Panc1 (cell line): ENCODE data around the gene CDC14B. TPM values are rescaled to one million over a fixed set of nuclear protein-coding genes. Genes with fewer than 3 reads are reported as not detected.

Experiments
- ATAC-seq: fragments of 200-7000 bp; cut with Tn5 transposase; 2 replicates; pipeline ENCODE4 v1.9.1; 2020; ENCODE audit warnings: mild to moderate bottlenecking, moderate library complexity
- BruUV-seq: library from RNA; stranded (reverse); fragments of 400-500 nt; replicated peaks from 2 replicates; lab custom pipeline; 2021; lab: Mats Ljungman, UMichigan
- CTCF ChIA-PET: fragments of 300-600 bp; sonication (Branson Sonifier 250); formaldehyde crosslinking; loops from one replicate; lab custom pipeline; 2022; ENCODE audit warnings: antibody characterized with exemption; lab: Charles Lee
- POLR2A ChIA-PET: fragments of 300-600 bp; sonication (Branson Sonifier 250); formaldehyde crosslinking; loops from one replicate; lab custom pipeline; 2022; ENCODE audit warnings: antibody characterized with exemption; lab: Charles Lee
- DNase-seq: peaks from one replicate; pipeline ENCODE4 v3.0.0-alpha.2; 2010; ENCODE audit warnings: low read depth, low spot score
- H3K27ac ChIP-seq: 2 replicates; pipeline ENCODE4 v1.5.1; 2011; ENCODE audit warnings: mild to moderate bottlenecking, low read length, inconsistent platforms
- H3K27me3 ChIP-seq: fragments of 200-500 bp; sonication (Bioruptor generic); 2 replicates; pipeline ENCODE4 v1.6.0; 2014; ENCODE audit warnings: low read length, inconsistent platforms; ENCODE audit not compliant: control insufficient read depth, insufficient read depth
- H3K36me3 ChIP-seq: fragments of 200-500 bp; sonication (Bioruptor generic); 2 replicates; pipeline ENCODE4 v1.5.1; 2014; ENCODE audit warnings: inconsistent platforms, mild to moderate bottlenecking, low read length, moderate library complexity; ENCODE audit not compliant: control insufficient read depth, insufficient read depth
- H3K4me1 ChIP-seq: 2 replicates; pipeline ENCODE4 v1.5.1; 2011; ENCODE audit warnings: inconsistent platforms, mild to moderate bottlenecking, low read length, moderate library complexity; ENCODE audit not compliant: control insufficient read depth, insufficient read depth
- H3K4me3 ChIP-seq, 2 experiments: 2 replicates each; pipeline ENCODE4 v1.5.1; 2011 to 2012; ENCODE audit warnings: low read depth in 2 of 2, low read length in 2 of 2, mild to moderate bottlenecking in 2 of 2, inconsistent platforms in 1 of 2, moderate library complexity in 1 of 2
- H3K9me3 ChIP-seq: fragments of 200-500 bp; sonication (Bioruptor generic); 2 replicates; pipeline ENCODE4 v1.5.1; 2014; ENCODE audit warnings: low read depth, mild to moderate bottlenecking, inconsistent platforms, low read length, moderate library complexity; ENCODE audit not compliant: control insufficient read depth, insufficient read depth
- POLR2AphosphoS5 ChIP-seq: IDR thresholded peaks from 2 replicates; pipeline ENCODE4 v1.6.1; 2012; ENCODE audit warnings: mild to moderate bottlenecking, low read depth, low read length, moderate library complexity
- REST ChIP-seq, 2 experiments: IDR thresholded peaks; 2 replicates each; pipeline ENCODE4 v1.6.1; 2011 to 2012; ENCODE audit warnings: low read depth in 2 of 2, control low read depth in 1 of 2, low read length in 1 of 2, mild to moderate bottlenecking in 1 of 2, moderate library complexity in 1 of 2; ENCODE audit not compliant: insufficient read depth in 1 of 2
- SIN3A ChIP-seq: IDR thresholded peaks from 2 replicates; pipeline ENCODE4 v1.6.1; 2012; ENCODE audit warnings: low read depth, mild to moderate bottlenecking, low read length, moderate library complexity, borderline replicate concordance; ENCODE audit not compliant: insufficient read depth
- TCF7L2 ChIP-seq: IDR thresholded peaks from 2 replicates; pipeline ENCODE4 v1.6.1; 2011; ENCODE audit warnings: mild to moderate bottlenecking, low read depth, low read length, inconsistent platforms
- in situ Hi-C: cut with HindIII; loops from 2 replicates; pipeline ENCODE4 v1.10.0; 2016; ENCODE audit warnings: low sequenced_read_pairs, low pct_unique_long_range_greater_than_20kb
- intact Hi-C: fragments of 100-400 bp; cut with micrococcal nuclease; formaldehyde crosslinking; loops from one replicate; pipeline ENCODE4 v1.10.0; 2022; ENCODE audit not compliant: unreplicated experiment
- total RNA-seq: library from RNA; stranded (reverse); gene quantifications from one replicate; pipeline ENCODE4 v1.2.1, GENCODE V29; 2021; ENCODE audit not compliant: unreplicated experiment
- TF ChIP-seq, protein P1 (sequence below): fragments of 450-650 bp; IDR thresholded peaks from 2 replicates; pipeline ENCODE4 v1.5.1; 2017; ENCODE audit warnings: mild to moderate bottlenecking

CDC14B gene
- total RNA-seq, 1 experiment from 2014 or later: 11.8 TPM

DNA sequence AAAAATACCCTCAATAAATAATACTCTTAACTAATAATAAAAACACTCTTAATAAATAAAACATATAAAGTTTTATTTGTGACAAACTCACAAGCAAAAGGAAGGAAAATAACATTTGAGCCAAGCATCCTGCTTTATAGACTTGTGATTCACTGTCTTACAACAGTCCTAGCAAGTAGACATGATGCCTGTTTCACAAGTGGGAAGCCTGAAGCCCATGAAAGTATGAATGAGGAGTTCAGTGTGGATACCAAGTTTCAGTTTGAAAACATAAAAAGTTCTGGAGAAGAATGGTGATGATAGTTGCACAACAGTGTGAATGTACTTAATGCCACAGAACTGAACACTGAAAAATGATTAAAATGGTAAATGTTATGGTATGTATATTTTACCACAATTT is 158.8 kb downstream of the CDC14B start:
- Histone ChIP-seq H3K27ac (no peak overlapping the region), H3K9me3 (no peaks in the 10 kb centered on the region), H3K4me3 (no peak overlapping the region), H3K36me3 (peaks cover 2% of the 10 kb centered on the region), H3K4me1 (no peaks in the 10 kb centered on the region), H3K27me3 (no peaks in the 10 kb centered on the region)
- CTCF ChIA-PET: no interaction called here
- in situ Hi-C loops: no loop called here
- intact Hi-C loops: no loop called here
- POLR2A ChIA-PET: no interaction called here
- TF ChIP-seq POLR2AphosphoS5 (no peak), REST (IDR thresholded peaks at IDR 0.05; ENCODE audit: insufficient read depth in 1 of 2, low read depth in 2 of 2, low read length in 1 of 2) (no peak), TCF7L2 (no peak), SIN3A (no peak)
- TF ChIP-seq, protein P1, sequence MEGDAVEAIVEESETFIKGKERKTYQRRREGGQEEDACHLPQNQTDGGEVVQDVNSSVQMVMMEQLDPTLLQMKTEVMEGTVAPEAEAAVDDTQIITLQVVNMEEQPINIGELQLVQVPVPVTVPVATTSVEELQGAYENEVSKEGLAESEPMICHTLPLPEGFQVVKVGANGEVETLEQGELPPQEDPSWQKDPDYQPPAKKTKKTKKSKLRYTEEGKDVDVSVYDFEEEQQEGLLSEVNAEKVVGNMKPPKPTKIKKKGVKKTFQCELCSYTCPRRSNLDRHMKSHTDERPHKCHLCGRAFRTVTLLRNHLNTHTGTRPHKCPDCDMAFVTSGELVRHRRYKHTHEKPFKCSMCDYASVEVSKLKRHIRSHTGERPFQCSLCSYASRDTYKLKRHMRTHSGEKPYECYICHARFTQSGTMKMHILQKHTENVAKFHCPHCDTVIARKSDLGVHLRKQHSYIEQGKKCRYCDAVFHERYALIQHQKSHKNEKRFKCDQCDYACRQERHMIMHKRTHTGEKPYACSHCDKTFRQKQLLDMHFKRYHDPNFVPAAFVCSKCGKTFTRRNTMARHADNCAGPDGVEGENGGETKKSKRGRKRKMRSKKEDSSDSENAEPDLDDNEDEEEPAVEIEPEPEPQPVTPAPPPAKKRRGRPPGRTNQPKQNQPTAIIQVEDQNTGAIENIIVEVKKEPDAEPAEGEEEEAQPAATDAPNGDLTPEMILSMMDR: no peak
- no peak for ATAC-seq
- no TSS peak for BruUV-seq
- DNase-seq: no peak

GRCh38 chr9:96460470-96460869 is 159.2 kb downstream of the CDC14B start:
- intact Hi-C loops: no loop called here
- in situ Hi-C loops: no loop called here

More at GRCh38 chr9:96460470-96460869, 159.2 kb downstream of the CDC14B start:
- ChIA-PET CTCF (no interaction called here), POLR2A (interaction anchor here (0.6 kb wide), 1 partner anchor 87 kb away, joined by 4 read pairs; no protein-coding TSS in a partner anchor)
- Histone ChIP-seq H3K27me3 (no peaks in the 10 kb centered on the region), H3K27ac (no peak overlapping the region), H3K9me3 (no peaks in the 10 kb centered on the region), H3K4me3 (no peak overlapping the region), H3K4me1 (no peaks in the 10 kb centered on the region), H3K36me3 (peaks cover 2% of the 10 kb centered on the region)
- DNase-seq (no peak), ATAC-seq (no peak)
- TF ChIP-seq REST (IDR thresholded peaks at IDR 0.05; ENCODE audit: insufficient read depth in 1 of 2, low read depth in 2 of 2, low read length in 1 of 2) (no peak), SIN3A (no peak), TCF7L2 (no peak), POLR2AphosphoS5 (no peak)
- TF ChIP-seq, protein P1: no peak
- no TSS peak for BruUV-seq
